HG03469 (cell line): Measurements from ENCODE around the gene BNIP5.

Experiments
- ATAC-seq: cut with Tn5 transposase; IDR thresholded peaks from one replicate; pipeline ENCODE4 v1.9.1; 2021; ENCODE audit warnings: mild to moderate bottlenecking, moderate library complexity, moderate number of reproducible peaks; ENCODE audit not compliant: unreplicated experiment

The BNIP5 gene

GRCh38 chr6:36301085-36301658 lies 35.5 kb downstream of the BNIP5 start:
- no peak for ATAC-seq

DNA sequence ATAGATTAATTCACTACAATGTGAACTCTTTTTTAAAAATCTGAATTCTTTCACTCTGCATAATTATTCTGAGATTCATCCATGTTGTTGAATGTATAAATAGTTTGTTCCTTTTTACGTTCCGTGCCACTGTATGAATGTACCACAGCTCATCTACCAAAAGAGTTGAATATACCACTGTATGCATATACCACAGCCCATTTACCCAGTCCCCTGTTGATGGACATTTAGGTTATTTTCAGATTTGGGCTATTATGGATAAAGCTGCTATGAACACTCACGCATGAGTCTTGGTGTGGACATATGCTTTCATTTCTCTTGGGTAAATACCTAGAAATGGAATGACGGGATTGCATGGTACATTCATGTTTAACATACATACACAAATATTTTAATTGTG lies 38.7 kb downstream of the BNIP5 start:
- no peak for ATAC-seq

DNA sequence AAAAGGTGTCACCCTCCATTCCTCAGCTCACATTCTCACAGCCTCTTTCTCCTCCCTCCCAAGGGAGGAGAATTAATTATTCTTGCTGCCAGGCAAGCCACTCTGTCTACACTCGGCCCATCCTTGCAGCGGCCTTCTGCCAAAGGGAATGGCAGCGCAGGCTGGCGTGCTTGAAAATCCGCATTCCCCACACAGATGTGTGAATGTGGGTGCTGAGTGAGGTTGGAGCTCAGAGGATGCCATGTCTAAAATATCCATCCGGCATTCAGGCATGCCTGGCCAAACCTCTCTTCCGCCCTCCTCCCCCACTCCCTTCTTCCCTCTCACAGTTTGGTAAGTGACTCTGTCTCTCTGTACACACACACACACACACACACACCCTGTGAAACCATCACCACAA lies 39.2 kb downstream of the BNIP5 start:
- no peak for ATAC-seq

DNA sequence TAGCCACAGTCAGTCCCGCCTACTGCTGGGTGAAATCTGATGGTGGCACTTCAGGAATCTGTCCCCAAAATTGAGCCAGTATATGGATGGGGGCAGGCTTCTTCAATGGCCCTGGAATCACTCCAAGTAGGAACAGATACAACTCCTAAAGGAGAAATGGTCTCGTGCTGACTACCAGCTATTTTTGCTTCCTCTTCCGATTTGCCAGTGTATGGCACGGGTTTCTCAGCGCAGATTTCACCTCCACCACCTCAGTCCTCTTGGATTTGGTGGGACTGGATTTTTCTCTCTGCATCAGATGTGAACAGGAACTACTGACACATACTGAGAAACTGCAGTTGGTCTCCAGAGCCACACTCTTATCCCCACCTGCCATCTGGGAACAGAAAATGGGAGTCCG lies 39.6 kb downstream of the BNIP5 start:
- ATAC-seq, result no peak

GRCh38 chr6:36296240-36296639 lies 40.4 kb downstream of the BNIP5 start:
- ATAC-seq, result no peak

DNA sequence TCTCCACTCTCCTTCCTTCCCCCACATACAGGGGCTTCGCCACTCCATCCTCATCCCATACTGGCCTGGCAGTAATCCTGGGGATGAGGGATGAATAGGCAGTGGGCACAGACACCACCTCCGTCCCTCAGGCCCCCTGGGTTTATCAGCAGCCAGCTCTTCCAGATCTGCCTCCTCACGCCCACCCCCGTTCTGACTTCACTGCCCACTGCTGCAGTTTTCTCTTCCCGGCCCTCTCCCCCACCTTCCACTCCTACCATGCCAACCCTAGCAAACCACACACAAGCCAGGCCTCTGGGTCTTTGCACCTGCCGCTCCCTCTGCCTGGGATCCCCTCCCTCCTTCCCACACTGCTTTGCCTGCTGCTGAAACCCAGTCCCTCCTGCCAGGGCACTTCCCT lies 44.5 kb downstream of the BNIP5 start:
- no peak for ATAC-seq

DNA sequence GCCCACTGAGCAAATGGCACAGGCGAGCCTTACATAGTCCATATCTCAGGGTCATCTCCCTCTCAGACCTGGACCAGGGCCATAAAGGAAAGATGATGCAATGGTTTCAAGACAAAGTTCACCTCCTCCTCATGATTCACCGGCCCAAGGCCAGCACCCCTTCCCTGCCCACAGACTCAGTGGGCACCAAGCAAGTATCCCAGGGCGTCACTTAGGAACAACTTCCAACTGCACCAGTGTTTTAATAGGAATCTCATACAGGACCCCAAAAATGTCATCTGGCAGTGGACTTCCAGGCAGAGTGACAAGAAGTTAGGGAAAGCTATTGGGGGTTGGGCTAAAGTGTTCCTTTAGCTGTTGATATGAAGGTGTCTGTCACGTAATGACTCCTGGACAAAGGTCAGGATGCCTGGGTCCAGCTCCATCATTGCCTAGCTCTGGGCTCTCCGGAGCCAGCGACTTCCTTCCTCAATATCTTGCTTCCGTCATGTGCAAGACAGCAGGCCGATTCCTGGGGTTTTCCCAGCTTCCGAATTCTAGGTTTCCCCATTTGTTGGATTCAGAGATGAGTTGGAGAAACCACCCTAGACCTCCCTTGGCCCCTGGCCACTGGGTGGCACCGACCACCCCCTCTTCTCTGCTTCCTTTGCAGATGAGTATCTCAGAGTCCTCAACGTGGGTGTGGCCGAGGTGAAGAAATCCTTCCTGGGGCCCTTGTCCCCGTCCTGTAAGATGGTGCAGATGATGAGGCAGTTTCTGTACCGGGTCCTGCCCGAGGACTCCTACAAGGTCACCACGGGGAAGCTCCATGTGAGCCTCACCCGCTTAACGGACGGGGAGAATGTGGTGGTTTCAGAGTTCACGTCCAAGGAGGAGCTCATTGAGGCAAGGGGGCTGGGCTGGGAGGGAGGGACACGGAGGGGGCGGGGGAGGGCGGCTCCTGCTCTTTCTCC lies 45.7 kb downstream of the BNIP5 start:
- ATAC-seq, result no peak

GRCh38 chr6:36289281-36289878 lies 47.3 kb downstream of the BNIP5 start:
- ATAC-seq, result no peak

GRCh38 chr6:36286858-36287257 lies 49.8 kb downstream of the BNIP5 start:
- ATAC-seq, result no peak

GRCh38 chr6:36285797-36286196 lies 50.9 kb downstream of the BNIP5 start:
- ATAC-seq, result no peak

DNA sequence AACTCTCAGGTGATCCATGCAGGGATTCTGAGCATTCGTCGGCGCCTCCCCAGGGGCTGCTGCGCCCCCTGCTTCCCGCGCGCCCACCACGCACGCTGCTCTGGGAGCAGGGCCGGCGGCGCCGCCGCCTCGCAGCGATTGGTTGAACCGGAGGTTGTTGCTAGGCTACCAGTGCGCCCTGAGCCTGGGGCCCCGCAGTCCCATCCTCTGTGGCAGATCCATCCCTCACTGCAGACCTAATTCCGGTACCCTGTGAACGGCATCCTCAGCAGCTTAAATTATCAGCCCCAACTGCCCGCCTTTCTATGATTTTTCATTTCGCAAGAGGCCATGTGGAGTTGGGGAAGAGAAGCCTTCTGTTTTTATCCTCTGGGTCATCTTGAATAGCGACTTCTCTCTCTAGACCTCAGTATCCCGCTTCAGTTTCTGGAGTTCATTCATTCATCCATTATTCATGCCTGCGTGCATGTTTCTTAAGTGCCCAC lies 51.5 kb downstream of the BNIP5 start:
- ATAC-seq, result no peak

- no peak for ATAC-seq
Observed at GRCh38 chr6:36284359-36284758, 52.3 kb downstream of the BNIP5 start.

- no peak for ATAC-seq
Observed at GRCh38 chr6:36283608-36284007, 53.1 kb downstream of the BNIP5 start.

GRCh38 chr6:36280983-36281382 lies 55.7 kb downstream of the BNIP5 start:
- no peak for ATAC-seq

DNA sequence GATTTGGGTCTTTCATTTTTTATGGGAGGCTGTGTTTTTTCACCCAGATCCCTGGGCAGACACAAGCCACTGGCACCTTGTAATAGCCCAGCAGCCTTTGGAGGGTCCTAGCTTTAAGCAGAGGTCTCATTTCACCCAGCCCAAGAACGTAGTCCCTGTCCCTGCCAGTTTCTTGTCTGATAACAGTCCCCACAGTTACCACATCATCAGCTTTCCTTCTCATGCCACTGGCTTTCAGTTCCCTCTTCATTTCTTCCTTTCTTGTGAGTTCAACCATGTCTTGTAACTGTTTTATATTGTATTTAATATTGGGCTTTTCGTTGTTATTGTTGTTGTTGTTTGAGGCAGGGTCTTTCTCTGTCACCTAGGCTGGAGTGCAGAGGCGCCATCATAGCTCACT lies 56.2 kb downstream of the BNIP5 start:
- no peak for ATAC-seq

GRCh38 chr6:36277946-36278470 lies 58.7 kb downstream of the BNIP5 start:
- no peak for ATAC-seq

GRCh38 chr6:36276581-36277536 lies 59.8 kb downstream of the BNIP5 start:
- ATAC-seq, result no peak

DNA sequence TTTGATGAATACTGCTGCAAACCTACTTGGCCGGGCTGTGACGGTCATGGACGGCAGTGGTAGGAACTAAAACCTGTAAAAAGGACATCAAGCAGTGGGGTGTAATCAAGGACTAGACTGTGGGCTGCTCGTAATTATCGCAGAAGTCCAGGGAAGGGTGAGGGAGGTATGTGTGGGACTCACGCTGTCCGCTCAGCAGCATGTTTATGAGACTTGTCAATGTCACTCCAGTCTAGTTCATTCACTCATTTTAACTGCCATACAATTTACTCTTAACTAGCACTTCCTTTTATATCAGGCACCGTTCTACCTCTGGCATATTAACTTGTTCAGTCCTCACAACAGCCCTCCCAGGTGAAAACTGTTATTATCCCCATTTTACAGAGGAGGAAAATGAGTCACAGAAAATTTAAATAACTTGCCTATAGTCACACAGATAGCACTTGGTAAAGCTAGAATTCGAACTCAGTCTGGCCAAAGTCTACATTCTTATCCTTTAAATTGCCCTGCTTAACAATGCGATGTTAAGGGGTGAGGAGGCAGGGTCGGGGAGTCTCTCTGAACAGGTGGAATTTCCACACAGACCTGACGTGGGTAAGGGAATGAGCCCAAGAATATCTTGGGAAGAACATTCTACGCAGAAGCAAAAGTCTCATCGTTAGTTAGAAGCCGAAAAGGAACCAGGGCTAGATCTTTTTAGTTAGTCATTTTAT lies 62.7 kb downstream of the BNIP5 start:
- ATAC-seq, result no peak

DNA sequence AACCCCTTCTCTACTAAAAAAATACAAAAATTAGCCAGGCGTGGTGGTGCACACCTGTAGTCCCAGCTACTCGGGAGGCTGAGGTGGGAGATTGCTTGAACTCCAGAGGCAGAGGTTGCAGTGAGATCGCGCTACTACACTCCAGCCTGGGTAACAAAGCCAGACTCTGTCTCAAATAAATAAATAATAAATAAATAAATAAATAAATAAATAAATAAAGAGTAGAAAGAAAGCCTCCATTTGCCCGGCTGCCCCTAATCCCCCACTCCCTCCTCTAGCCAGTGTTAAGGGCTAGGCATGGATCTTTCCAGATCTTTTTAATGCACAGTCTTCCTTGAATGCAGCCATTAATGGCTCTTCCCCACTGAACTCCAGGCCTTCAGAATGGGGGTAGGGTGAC lies 63.6 kb downstream of the BNIP5 start:
- ATAC-seq, result no peak

- no peak for ATAC-seq
Observed at GRCh38 chr6:36272234-36272633, 64.5 kb downstream of the BNIP5 start.
